HEK293 (cell line): ENCODE results near the gene LRRC8E.

Experiments
- FEZF1 ChIP-seq: fragments of 450-650 bp; formaldehyde crosslinking; IDR thresholded peaks from 2 replicates; pipeline ENCODE4 v1.5.1; 2016; ENCODE audit warnings: missing biosample characterization, missing genetic modification characterization
- HOXA7 ChIP-seq: sonication (generic); formaldehyde crosslinking; IDR thresholded peaks from 2 replicates; pipeline ENCODE4 v1.8.1; 2022; ENCODE audit warnings: missing genetic modification reagents, borderline replicate concordance
- MEIS1 ChIP-seq: sonication (generic); formaldehyde crosslinking; IDR thresholded peaks from 2 replicates; pipeline ENCODE4 v1.8.1; 2022; ENCODE audit warnings: missing genetic modification reagents, mild to moderate bottlenecking, borderline replicate concordance
- RBAK ChIP-seq: fragments of 450-650 bp; formaldehyde crosslinking; IDR thresholded peaks from 2 replicates; pipeline ENCODE4 v1.5.1; 2016; ENCODE audit warnings: missing biosample characterization, missing genetic modification characterization
- SETDB1 ChIP-seq: IDR thresholded peaks from one replicate; pipeline ENCODE4 v1.6.1; 2017; ENCODE audit warnings: mild to moderate bottlenecking, low read length, moderate library complexity, mixed read lengths; ENCODE audit not compliant: insufficient read length
- SP2 ChIP-seq: fragments of 450-650 bp; formaldehyde crosslinking; IDR thresholded peaks from 2 replicates; pipeline ENCODE4 v1.5.1; 2016; ENCODE audit warnings: missing biosample characterization, missing genetic modification characterization
- TCF7L2 ChIP-seq: IDR thresholded peaks from 2 replicates; pipeline ENCODE4 v1.6.1; 2011; ENCODE audit warnings: low read depth, mild to moderate bottlenecking, inconsistent platforms, low read length, moderate library complexity, borderline replicate concordance
- ZBTB20 ChIP-seq: fragments of 450-650 bp; formaldehyde crosslinking; IDR thresholded peaks from 2 replicates; pipeline ENCODE4 v1.5.1; 2016; ENCODE audit warnings: missing biosample characterization, missing genetic modification characterization
- ZBTB7A ChIP-seq: fragments of 450-650 bp; formaldehyde crosslinking; IDR thresholded peaks from 2 replicates; pipeline ENCODE4 v1.5.1; 2016; ENCODE audit warnings: low read depth, missing biosample characterization, missing genetic modification characterization
- ZNF114 ChIP-seq: fragments of 450-650 bp; formaldehyde crosslinking; IDR thresholded peaks from 2 replicates; pipeline ENCODE4 v1.5.0; 2017; ENCODE audit warnings: missing biosample characterization, missing genetic modification characterization
- ZNF133 ChIP-seq: fragments of 450-650 bp; formaldehyde crosslinking; IDR thresholded peaks from 2 replicates; pipeline ENCODE4 v1.5.1; 2016; ENCODE audit warnings: missing biosample characterization, missing genetic modification characterization
- ZNF202 ChIP-seq: fragments of 450-650 bp; formaldehyde crosslinking; IDR thresholded peaks from 2 replicates; pipeline ENCODE4 v1.5.1; 2016; ENCODE audit warnings: missing biosample characterization, missing genetic modification characterization, borderline replicate concordance
- ZNF24 ChIP-seq: fragments of 450-650 bp; formaldehyde crosslinking; IDR thresholded peaks from 2 replicates; pipeline ENCODE4 v1.5.1; 2016; ENCODE audit warnings: missing biosample characterization, missing genetic modification characterization
- ZNF266 ChIP-seq: fragments of 450-650 bp; formaldehyde crosslinking; IDR thresholded peaks from 2 replicates; pipeline ENCODE4 v1.5.1; 2016; ENCODE audit warnings: missing biosample characterization, missing genetic modification characterization, low read depth
- ZNF324 ChIP-seq: fragments of 450-650 bp; formaldehyde crosslinking; IDR thresholded peaks from 2 replicates; pipeline ENCODE4 v1.5.1; 2016; ENCODE audit warnings: missing biosample characterization, missing genetic modification characterization
- ZNF394 ChIP-seq: fragments of 450-650 bp; formaldehyde crosslinking; IDR thresholded peaks from 2 replicates; pipeline ENCODE4 v1.5.1; 2016; ENCODE audit warnings: missing biosample characterization, missing genetic modification characterization, mild to moderate bottlenecking, moderate library complexity, borderline replicate concordance
- ZNF416 ChIP-seq: fragments of 450-650 bp; formaldehyde crosslinking; IDR thresholded peaks from 2 replicates; pipeline ENCODE4 v1.5.1; 2016; ENCODE audit warnings: missing biosample characterization, missing genetic modification characterization
- ZNF501 ChIP-seq: fragments of 450-650 bp; formaldehyde crosslinking; IDR thresholded peaks from 2 replicates; pipeline ENCODE4 v1.5.1; 2016; ENCODE audit warnings: missing biosample characterization, missing genetic modification characterization
- ZNF558 ChIP-seq: fragments of 450-650 bp; formaldehyde crosslinking; IDR thresholded peaks from 2 replicates; pipeline ENCODE4 v1.5.1; 2016; ENCODE audit warnings: missing biosample characterization, missing genetic modification characterization
- ZNF561 ChIP-seq: fragments of 450-650 bp; IDR thresholded peaks from 2 replicates; pipeline ENCODE4 v1.5.1; 2018; ENCODE audit warnings: missing biosample characterization, missing genetic modification characterization, borderline replicate concordance
- ZNF610 ChIP-seq: fragments of 450-650 bp; formaldehyde crosslinking; IDR thresholded peaks from 2 replicates; pipeline ENCODE4 v1.5.1; 2016; ENCODE audit warnings: missing biosample characterization, missing genetic modification characterization, borderline replicate concordance
- ZNF701 ChIP-seq: fragments of 450-650 bp; formaldehyde crosslinking; IDR thresholded peaks from 2 replicates; pipeline ENCODE4 v1.5.1; 2016; ENCODE audit warnings: missing biosample characterization, missing genetic modification characterization
- TF ChIP-seq, protein P1 (sequence below): fragments of 450-650 bp; formaldehyde crosslinking; IDR thresholded peaks from 2 replicates; pipeline ENCODE4 v1.5.1; 2016; ENCODE audit warnings: missing biosample characterization, missing genetic modification characterization
- TF ChIP-seq, protein P2 (sequence below): fragments of 450-650 bp; formaldehyde crosslinking; IDR thresholded peaks from 2 replicates; pipeline ENCODE4 v1.5.1; 2016; ENCODE audit warnings: missing biosample characterization, missing genetic modification characterization
- TF ChIP-seq, protein P3 (sequence below): fragments of 450-650 bp; formaldehyde crosslinking; IDR thresholded peaks from 2 replicates; pipeline ENCODE4 v1.5.1; 2016; ENCODE audit warnings: missing biosample characterization, missing genetic modification characterization
- TF ChIP-seq, protein P4 (sequence below): fragments of 450-650 bp; formaldehyde crosslinking; IDR thresholded peaks from 2 replicates; pipeline ENCODE4 v1.5.1; 2016; ENCODE audit warnings: missing biosample characterization, missing genetic modification characterization
- TF ChIP-seq, protein P5 (sequence below): fragments of 450-650 bp; formaldehyde crosslinking; IDR thresholded peaks from 2 replicates; pipeline ENCODE4 v1.5.1; 2017; ENCODE audit warnings: missing biosample characterization, missing genetic modification characterization
- TF ChIP-seq, protein P6 (sequence below): fragments of 450-650 bp; formaldehyde crosslinking; IDR thresholded peaks from 2 replicates; pipeline ENCODE4 v1.5.1; 2016; ENCODE audit warnings: missing biosample characterization, missing genetic modification characterization
- TF ChIP-seq, protein P7 (sequence below): fragments of 450-650 bp; formaldehyde crosslinking; IDR thresholded peaks from 2 replicates; pipeline ENCODE4 v1.5.1; 2016; ENCODE audit warnings: missing biosample characterization, missing genetic modification characterization, low read depth

The LRRC8E gene

DNA sequence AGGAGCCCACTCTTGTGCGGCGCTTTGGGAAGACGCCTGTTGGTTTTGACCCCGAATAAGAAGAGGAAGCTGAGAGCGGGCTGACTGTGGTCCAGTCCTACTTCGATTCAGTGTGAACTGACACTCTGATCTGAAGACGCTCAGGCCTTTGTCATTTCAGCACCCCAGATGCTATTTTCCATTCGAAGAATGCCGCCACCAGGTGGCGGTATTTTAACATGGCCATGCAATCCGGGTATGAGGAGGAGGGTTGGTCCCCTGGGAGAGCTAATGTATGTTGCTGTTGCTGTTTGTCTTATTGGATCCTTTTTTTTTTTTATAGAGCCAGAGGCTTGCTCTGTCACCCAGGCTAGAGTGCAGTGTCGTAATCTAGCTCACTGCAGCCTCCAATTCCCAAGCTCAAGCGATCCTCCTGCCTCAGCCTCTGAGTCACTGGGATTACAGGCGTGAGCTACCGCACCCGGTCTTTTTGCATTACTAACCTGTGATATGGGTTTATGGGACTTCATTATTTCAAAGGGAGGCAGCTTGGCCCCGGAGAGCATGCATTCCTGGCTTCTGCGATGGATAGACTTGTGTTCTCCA, 56.0 kb downstream of the LRRC8E start (continued):
- TF ChIP-seq ZNF324 (peak; percentile 81; the same call in 1 of the 2 replicates), RBAK (tag by site-specific recombination) (no peak), SETDB1 (peak; percentile 16), ZNF133 (tag by site-specific recombination) (no peak), ZBTB20 (no peak), TCF7L2 (no peak), HOXA7 (CRISPR knock-in tag) (no peak), ZNF561 (tag by site-specific recombination) (no peak; the same call in 1 of the 2 replicates), FEZF1 (tag by site-specific recombination) (no peak), ZNF558 (tag by site-specific recombination) (peak; percentile 68; the same call in 1 of the 2 replicates), ZNF202 (tag by site-specific recombination) (no peak), ZNF114 (no peak), ZBTB7A (tag by site-specific recombination) (no peak), ZNF266 (no peak), ZNF610 (tag by site-specific recombination) (no peak; the same call in 1 of the 2 replicates), SP2 (no peak), ZNF501 (tag by site-specific recombination) (no peak; the same call in 1 of the 2 replicates), ZNF394 (tag by site-specific recombination) (0 out of 2 replicates have a peak, but pooled peaks have one; percentile 47), MEIS1 (CRISPR knock-in tag) (no peak), ZNF416 (tag by site-specific recombination) (no peak), ZNF24 (tag by site-specific recombination) (0 out of 2 replicates have a peak, but pooled peaks have one; percentile 17), ZNF701 (tag by site-specific recombination) (no peak)
- TF ChIP-seq, protein P1, sequence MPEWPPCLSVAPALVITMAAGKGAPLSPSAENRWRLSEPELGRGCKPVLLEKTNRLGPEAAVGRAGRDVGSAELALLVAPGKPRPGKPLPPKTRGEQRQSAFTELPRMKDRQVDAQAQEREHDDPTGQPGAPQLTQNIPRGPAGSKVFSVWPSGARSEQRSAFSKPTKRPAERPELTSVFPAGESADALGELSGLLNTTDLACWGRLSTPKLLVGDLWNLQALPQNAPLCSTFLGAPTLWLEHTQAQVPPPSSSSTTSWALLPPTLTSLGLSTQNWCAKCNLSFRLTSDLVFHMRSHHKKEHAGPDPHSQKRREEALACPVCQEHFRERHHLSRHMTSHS (tag by site-specific recombination): no peak
- TF ChIP-seq, protein P2, sequence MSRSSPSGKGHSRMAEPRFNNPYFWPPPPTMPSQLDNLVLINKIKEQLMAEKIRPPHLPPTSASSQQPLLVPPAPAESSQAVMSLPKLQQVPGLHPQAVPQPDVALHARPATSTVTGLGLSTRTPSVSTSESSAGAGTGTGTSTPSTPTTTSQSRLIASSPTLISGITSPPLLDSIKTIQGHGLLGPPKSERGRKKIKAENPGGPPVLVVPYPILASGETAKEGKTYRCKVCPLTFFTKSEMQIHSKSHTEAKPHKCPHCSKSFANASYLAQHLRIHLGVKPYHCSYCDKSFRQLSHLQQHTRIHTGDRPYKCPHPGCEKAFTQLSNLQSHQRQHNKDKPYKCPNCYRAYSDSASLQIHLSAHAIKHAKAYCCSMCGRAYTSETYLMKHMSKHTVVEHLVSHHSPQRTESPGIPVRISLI: no peak
- TF ChIP-seq, protein P3, sequence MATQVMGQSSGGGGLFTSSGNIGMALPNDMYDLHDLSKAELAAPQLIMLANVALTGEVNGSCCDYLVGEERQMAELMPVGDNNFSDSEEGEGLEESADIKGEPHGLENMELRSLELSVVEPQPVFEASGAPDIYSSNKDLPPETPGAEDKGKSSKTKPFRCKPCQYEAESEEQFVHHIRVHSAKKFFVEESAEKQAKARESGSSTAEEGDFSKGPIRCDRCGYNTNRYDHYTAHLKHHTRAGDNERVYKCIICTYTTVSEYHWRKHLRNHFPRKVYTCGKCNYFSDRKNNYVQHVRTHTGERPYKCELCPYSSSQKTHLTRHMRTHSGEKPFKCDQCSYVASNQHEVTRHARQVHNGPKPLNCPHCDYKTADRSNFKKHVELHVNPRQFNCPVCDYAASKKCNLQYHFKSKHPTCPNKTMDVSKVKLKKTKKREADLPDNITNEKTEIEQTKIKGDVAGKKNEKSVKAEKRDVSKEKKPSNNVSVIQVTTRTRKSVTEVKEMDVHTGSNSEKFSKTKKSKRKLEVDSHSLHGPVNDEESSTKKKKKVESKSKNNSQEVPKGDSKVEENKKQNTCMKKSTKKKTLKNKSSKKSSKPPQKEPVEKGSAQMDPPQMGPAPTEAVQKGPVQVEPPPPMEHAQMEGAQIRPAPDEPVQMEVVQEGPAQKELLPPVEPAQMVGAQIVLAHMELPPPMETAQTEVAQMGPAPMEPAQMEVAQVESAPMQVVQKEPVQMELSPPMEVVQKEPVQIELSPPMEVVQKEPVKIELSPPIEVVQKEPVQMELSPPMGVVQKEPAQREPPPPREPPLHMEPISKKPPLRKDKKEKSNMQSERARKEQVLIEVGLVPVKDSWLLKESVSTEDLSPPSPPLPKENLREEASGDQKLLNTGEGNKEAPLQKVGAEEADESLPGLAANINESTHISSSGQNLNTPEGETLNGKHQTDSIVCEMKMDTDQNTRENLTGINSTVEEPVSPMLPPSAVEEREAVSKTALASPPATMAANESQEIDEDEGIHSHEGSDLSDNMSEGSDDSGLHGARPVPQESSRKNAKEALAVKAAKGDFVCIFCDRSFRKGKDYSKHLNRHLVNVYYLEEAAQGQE (tag by site-specific recombination): peak; percentile 92
- TF ChIP-seq, protein P4, sequence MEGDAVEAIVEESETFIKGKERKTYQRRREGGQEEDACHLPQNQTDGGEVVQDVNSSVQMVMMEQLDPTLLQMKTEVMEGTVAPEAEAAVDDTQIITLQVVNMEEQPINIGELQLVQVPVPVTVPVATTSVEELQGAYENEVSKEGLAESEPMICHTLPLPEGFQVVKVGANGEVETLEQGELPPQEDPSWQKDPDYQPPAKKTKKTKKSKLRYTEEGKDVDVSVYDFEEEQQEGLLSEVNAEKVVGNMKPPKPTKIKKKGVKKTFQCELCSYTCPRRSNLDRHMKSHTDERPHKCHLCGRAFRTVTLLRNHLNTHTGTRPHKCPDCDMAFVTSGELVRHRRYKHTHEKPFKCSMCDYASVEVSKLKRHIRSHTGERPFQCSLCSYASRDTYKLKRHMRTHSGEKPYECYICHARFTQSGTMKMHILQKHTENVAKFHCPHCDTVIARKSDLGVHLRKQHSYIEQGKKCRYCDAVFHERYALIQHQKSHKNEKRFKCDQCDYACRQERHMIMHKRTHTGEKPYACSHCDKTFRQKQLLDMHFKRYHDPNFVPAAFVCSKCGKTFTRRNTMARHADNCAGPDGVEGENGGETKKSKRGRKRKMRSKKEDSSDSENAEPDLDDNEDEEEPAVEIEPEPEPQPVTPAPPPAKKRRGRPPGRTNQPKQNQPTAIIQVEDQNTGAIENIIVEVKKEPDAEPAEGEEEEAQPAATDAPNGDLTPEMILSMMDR: peak; percentile 92
- TF ChIP-seq, protein P5, sequence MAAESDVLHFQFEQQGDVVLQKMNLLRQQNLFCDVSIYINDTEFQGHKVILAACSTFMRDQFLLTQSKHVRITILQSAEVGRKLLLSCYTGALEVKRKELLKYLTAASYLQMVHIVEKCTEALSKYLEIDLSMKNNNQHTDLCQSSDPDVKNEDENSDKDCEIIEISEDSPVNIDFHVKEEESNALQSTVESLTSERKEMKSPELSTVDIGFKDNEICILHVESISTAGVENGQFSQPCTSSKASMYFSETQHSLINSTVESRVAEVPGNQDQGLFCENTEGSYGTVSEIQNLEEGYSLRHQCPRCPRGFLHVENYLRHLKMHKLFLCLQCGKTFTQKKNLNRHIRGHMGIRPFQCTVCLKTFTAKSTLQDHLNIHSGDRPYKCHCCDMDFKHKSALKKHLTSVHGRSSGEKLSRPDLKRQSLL: peak; percentile 98
- TF ChIP-seq, protein P6, sequence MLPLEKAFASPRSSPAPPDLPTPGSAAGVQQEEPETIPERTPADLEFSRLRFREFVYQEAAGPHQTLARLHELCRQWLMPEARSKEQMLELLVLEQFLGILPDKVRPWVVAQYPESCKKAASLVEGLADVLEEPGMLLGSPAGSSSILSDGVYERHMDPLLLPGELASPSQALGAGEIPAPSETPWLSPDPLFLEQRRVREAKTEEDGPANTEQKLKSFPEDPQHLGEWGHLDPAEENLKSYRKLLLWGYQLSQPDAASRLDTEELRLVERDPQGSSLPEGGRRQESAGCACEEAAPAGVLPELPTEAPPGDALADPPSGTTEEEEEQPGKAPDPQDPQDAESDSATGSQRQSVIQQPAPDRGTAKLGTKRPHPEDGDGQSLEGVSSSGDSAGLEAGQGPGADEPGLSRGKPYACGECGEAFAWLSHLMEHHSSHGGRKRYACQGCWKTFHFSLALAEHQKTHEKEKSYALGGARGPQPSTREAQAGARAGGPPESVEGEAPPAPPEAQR (tag by site-specific recombination): 0 out of 2 replicates have a peak, but pooled peaks have one; percentile 31
- TF ChIP-seq, protein P7, sequence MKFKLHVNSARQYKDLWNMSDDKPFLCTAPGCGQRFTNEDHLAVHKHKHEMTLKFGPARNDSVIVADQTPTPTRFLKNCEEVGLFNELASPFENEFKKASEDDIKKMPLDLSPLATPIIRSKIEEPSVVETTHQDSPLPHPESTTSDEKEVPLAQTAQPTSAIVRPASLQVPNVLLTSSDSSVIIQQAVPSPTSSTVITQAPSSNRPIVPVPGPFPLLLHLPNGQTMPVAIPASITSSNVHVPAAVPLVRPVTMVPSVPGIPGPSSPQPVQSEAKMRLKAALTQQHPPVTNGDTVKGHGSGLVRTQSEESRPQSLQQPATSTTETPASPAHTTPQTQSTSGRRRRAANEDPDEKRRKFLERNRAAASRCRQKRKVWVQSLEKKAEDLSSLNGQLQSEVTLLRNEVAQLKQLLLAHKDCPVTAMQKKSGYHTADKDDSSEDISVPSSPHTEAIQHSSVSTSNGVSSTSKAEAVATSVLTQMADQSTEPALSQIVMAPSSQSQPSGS (tag by site-specific recombination): 0 out of 2 replicates have a peak, but pooled peaks have one; percentile 36
